Endothelial cell of umbilical vein (primary cell): ENCODE measurements around the gene ABHD8. TPM values are rescaled to one million over a fixed set of nuclear protein-coding genes. Genes with fewer than 3 reads are reported as not detected.

Source experiments
- BruUV-seq: library from RNA; stranded (reverse); fragments of 400-500 nt; replicated peaks from 2 replicates; lab custom pipeline; 2021; lab: Mats Ljungman, UMichigan
- CTCF ChIA-PET: fragments of 300-600, 350-600 bp; sonication (Branson Sonifier 250); formaldehyde crosslinking; loops from one replicate; lab custom pipeline; 2021; ENCODE audit warnings: antibody characterized with exemption, inconsistent platforms; lab: Charles Lee
- POLR2A ChIA-PET: fragments of 300-600, 350-600 bp; sonication (Branson Sonifier 250); formaldehyde crosslinking; loops from one replicate; lab custom pipeline; 2021; ENCODE audit warnings: antibody characterized with exemption, inconsistent platforms; lab: Charles Lee
- DNase-seq: peaks from one replicate; pipeline ENCODE4 v3.0.0-alpha.2; 2011; ENCODE audit warnings: low read depth, low spot score
- FAIRE-seq: peaks from 2 replicates; lab custom pipeline; 2011; peaks lifted over from hg19 to GRCh38; lab: Jason Lieb, UNC
- H2AFZ ChIP-seq: 2 replicates; pipeline ENCODE4 v1.6.0; 2012; ENCODE audit warnings: low read depth, low read length, control low read depth, inconsistent platforms
- H3K27ac ChIP-seq: 2 replicates; pipeline ENCODE4 v1.5.1; 2011; ENCODE audit warnings: low read depth, mild to moderate bottlenecking, control low read depth, low read length, moderate library complexity; ENCODE audit not compliant: insufficient read depth
- H3K27me3 ChIP-seq, 2 experiments: 2 replicates each; pipeline versions ENCODE4 v1.6.0 to v1.6.1; 2011; ENCODE audit warnings: low read length in 2 of 2, mixed read lengths in 1 of 2; ENCODE audit not compliant: control insufficient read depth in 2 of 2, insufficient read depth in 2 of 2
- H3K36me3 ChIP-seq, 2 experiments: 2 replicates in 1 of 2; 3 replicates in 1 of 2; pipeline ENCODE4 v1.5.1; 2011; ENCODE audit warnings: low read length in 2 of 2, mild to moderate bottlenecking in 1 of 2, moderate library complexity in 1 of 2; ENCODE audit not compliant: control insufficient read depth in 2 of 2, insufficient read depth in 2 of 2; ENCODE audit errors: extremely low read depth in 1 of 2
- H3K4me1 ChIP-seq: 3 replicates; pipeline ENCODE4 v1.5.1; 2011; ENCODE audit warnings: mild to moderate bottlenecking, low read length; ENCODE audit not compliant: control insufficient read depth, insufficient read depth; ENCODE audit errors: extremely low read depth
- H3K4me2 ChIP-seq: 2 replicates; pipeline ENCODE4 v1.6.1; 2011; ENCODE audit warnings: low read length, control low read depth, mixed read lengths; ENCODE audit not compliant: insufficient read depth
- H3K4me3 ChIP-seq, 3 experiments: fragments of 200-600 bp in 1 of 3; sonication (generic), shearing (Covaris generic) in 1 of 3; replicated peaks in 1 of 3; 2 replicates each; pipeline ENCODE4 v1.5.1; 2011 to 2016; ENCODE audit warnings: control low read depth in 3 of 3, low read length in 3 of 3, mild to moderate bottlenecking in 2 of 3, inconsistent platforms in 1 of 3, low read depth in 1 of 3, moderate library complexity in 1 of 3; ENCODE audit not compliant: insufficient read depth in 1 of 3
- H3K79me2 ChIP-seq: 2 replicates; pipeline ENCODE4 v1.6.0; 2012; ENCODE audit warnings: low read length, inconsistent platforms; ENCODE audit not compliant: control insufficient read depth, insufficient read depth
- H3K9ac ChIP-seq: replicated peaks from 2 replicates; pipeline ENCODE3; 2011; ENCODE audit warnings: low read length, control low read depth; ENCODE audit not compliant: insufficient read depth; ENCODE audit errors: extremely low read depth
- H3K9me1 ChIP-seq: replicated peaks from 3 replicates; pipeline ENCODE4 v1.6.0; 2011; ENCODE audit warnings: mild to moderate bottlenecking, low read length; ENCODE audit not compliant: control insufficient read depth, insufficient read depth; ENCODE audit errors: extremely low read depth
- H3K9me3 ChIP-seq: replicated peaks from 2 replicates; pipeline ENCODE4 v1.5.1; 2012; ENCODE audit warnings: low read length, inconsistent platforms; ENCODE audit not compliant: control insufficient read depth, insufficient read depth
- H4K20me1 ChIP-seq: replicated peaks from 2 replicates; pipeline ENCODE3; 2011; ENCODE audit warnings: mild to moderate bottlenecking, low read length; ENCODE audit not compliant: control insufficient read depth, insufficient read depth; ENCODE audit errors: extremely low read depth
- CTCF ChIP-seq, 2 donors: IDR thresholded peaks; 1 replicate in 1 of 2; 2 replicates in 1 of 2; pipeline ENCODE4 v1.5.1; 2011; ENCODE audit warnings: low read length in 2 of 2, mild to moderate bottlenecking in 2 of 2, moderate library complexity in 2 of 2, control low read depth in 1 of 2, inconsistent platforms in 1 of 2, low read depth in 1 of 2; ENCODE audit not compliant: insufficient read depth in 1 of 2; ENCODE audit errors: extremely low read depth in 1 of 2
- MAX ChIP-seq: IDR thresholded peaks from 2 replicates; pipeline ENCODE4 v1.6.1; 2011; ENCODE audit not compliant: insufficient read depth, insufficient read length
- POLR2A ChIP-seq: IDR thresholded peaks from 2 replicates; pipeline ENCODE4 v1.6.1; 2012; ENCODE audit warnings: low read depth, mild to moderate bottlenecking, control low read depth, low read length
- POLR2AphosphoS5 ChIP-seq: IDR thresholded peaks from 2 replicates; pipeline ENCODE4 v1.6.1; 2012; ENCODE audit warnings: low read depth, mild to moderate bottlenecking, control low read depth, low read length, moderate library complexity; ENCODE audit not compliant: insufficient read depth
- dilution Hi-C: fragments of 300-500 bp; cut with MboI; formaldehyde crosslinking; loops from one replicate; pipeline ENCODE4 v1.15.0; 2019; ENCODE audit warnings: low sequenced_read_pairs; ENCODE audit not compliant: extremely low pct_ligation_motif_present
- intact Hi-C: fragments of 100-400 bp; cut with micrococcal nuclease; formaldehyde crosslinking; loops from one replicate; pipeline ENCODE4 v1.10.0; 2022
- polyA plus RNA-seq, 4 experiments: library from polyadenylated mRNA; depleted of rRNA in 3 of 4; stranded (reverse) in 3 of 4; unstranded in 1 of 4; fragments of >200 nt; gene quantifications; 2 replicates each; pipeline versions ENCODE4 v1.2.1 to v1.2.3, GENCODE V29; 2011 to 2012; ENCODE audit warnings: missing spikeins in 1 of 4
- total RNA-seq: library from RNA; stranded (reverse); gene quantifications from 2 replicates; pipeline ENCODE4 v1.2.3, GENCODE V29; 2021

The ABHD8 gene
- total and polyA plus RNA-seq, 2 donors (not counting 3 experiments of a cell fraction or from before 2014, with no cell fraction given): 5.9 to 8.7 TPM

- H3K4me3 ChIP-seq: peak overlapping the region; percentile 36 to 51 (median 40)
- no peaks in the 10 kb centered on the region for H3K79me2 ChIP-seq
- TF ChIP-seq MAX (no peak), POLR2A (peak; percentile 82), POLR2AphosphoS5 (peak; percentile 80), CTCF (IDR thresholded peaks at IDR 0.05; ENCODE audit: extremely low read depth in 1 of 2, insufficient read depth in 1 of 2, low read depth in 1 of 2, low read length in 2 of 2) (peak; percentile 67)
- POLR2A ChIA-PET: interaction anchor here (0.6 to 0.7 kb wide), 3 partner anchors 13 to 190 kb away, joined by 3 to 4 read pairs (median 4); no protein-coding TSS in a partner anchor
- no peaks in the 10 kb centered on the region for H3K9me1 ChIP-seq
- peak overlapping the region; percentile 49 for H3K9ac ChIP-seq
- DNase-seq (peak; percentile 85), FAIRE-seq (peak; percentile 96)
- no peaks in the 10 kb centered on the region for H3K9me3 ChIP-seq
- no peaks in the 10 kb centered on the region for H4K20me1 ChIP-seq
- dilution Hi-C loops (no loop called here), intact Hi-C loops (loop anchor here (1.0 to 2.0 kb wide), 5 partner anchors 13 to 99 kb away; partner anchors contain the start of genes GTPBP3 and MRPL34)
- BruUV-seq: no TSS peak
- H3K27me3 ChIP-seq: no peaks in the 10 kb centered on the region
- H3K27ac ChIP-seq: no peak overlapping the region
- peaks cover 12% of the 10 kb centered on the region for H3K4me1 ChIP-seq
- H2AFZ ChIP-seq: peak overlapping the region; percentile 98
- CTCF ChIA-PET: interaction anchor here (0.7 to 4.4 kb wide), 17 partner anchors 10 to 99 kb away, joined by 3 to 70 read pairs (median 6); partner anchors contain the start of genes ABHD8, ANKLE1, ANO8 and DDA1
- peaks cover 0 to 3% of the 10 kb centered on the region in 2 experiments for H3K36me3 ChIP-seq
- peak overlapping the region; percentile 54 for H3K4me2 ChIP-seq
Observed at GRCh38 chr19:17292301-17293074, 10.7 kb downstream of the ABHD8 start.
